Suprapubic skin (tissue), 4 donors: Measurements from ENCODE around the gene OR6J1.

Source experiments
- CTCF ChIP-seq, 2 donors: fragments of 200-600 bp in 1 of 2; fragments of 450-650 bp in 1 of 2; sonication (generic) in 1 of 2; IDR thresholded peaks; one replicate each; pipeline ENCODE4 v1.5.1; 2016 to 2019; ENCODE audit warnings: antibody characterized with exemption in 2 of 2, mild to moderate bottlenecking in 1 of 2, moderate library complexity in 1 of 2
- EP300 ChIP-seq: sonication (generic); formaldehyde crosslinking; IDR thresholded peaks from one replicate; pipeline ENCODE4 v1.6.1; 2017; ENCODE audit warnings: antibody characterized with exemption
- POLR2A ChIP-seq, 2 donors: fragments of 450-650 bp; IDR thresholded peaks; one replicate each; pipeline ENCODE4 v1.6.1; 2017; ENCODE audit warnings: antibody characterized with exemption in 2 of 2, mild to moderate bottlenecking in 2 of 2, moderate library complexity in 2 of 2
- POLR2AphosphoS5 ChIP-seq, 3 donors: sonication (generic); formaldehyde crosslinking; IDR thresholded peaks; one replicate each; pipeline ENCODE4 v1.6.1; 2017; ENCODE audit warnings: antibody characterized with exemption in 3 of 3

- no peak for TF ChIP-seq CTCF (IDR thresholded peaks at IDR 0.05)
- TF ChIP-seq POLR2A (IDR thresholded peaks at IDR 0.05) = no peak
- TF ChIP-seq POLR2AphosphoS5 (IDR thresholded peaks at IDR 0.05) = no peak
- TF ChIP-seq EP300 = no peak
Observed at GRCh38 chr14:22622255-22622654, 21.9 kb downstream of the OR6J1 start.
